Common myeloid progenitor, CD34-positive (primary cell): ENCODE measurements around the gene ELOVL6.
"Not testable (repeated sequence)": the region's sequence is repeated elsewhere in the genome, so short reads cannot be mapped to it uniquely, and the experiment has no call there.

ENCODE experiments used
- CTCF ChIA-PET: fragments of 350-600 bp; sonication (Branson Sonifier 250); formaldehyde crosslinking; loops from one replicate; lab custom pipeline; 2021; ENCODE audit warnings: antibody characterized with exemption; lab: Charles Lee
- POLR2A ChIA-PET: fragments of 350-600 bp; sonication (Branson Sonifier 250); formaldehyde crosslinking; loops from one replicate; lab custom pipeline; 2021; ENCODE audit warnings: antibody characterized with exemption; lab: Charles Lee
- DNase-seq, 3 donors: peaks; one replicate each; pipeline versions ENCODE4 v3.0.0 to v3.0.0-alpha.2; 2013
- H3K27ac ChIP-seq, 2 experiments: 1 replicate in 1 of 2; 2 replicates in 1 of 2; pipeline ENCODE4 v1.7.0; 2013; ENCODE audit warnings: inconsistent platforms in 2 of 2, low read length in 2 of 2, mild to moderate bottlenecking in 2 of 2, low read depth in 1 of 2, moderate library complexity in 1 of 2; ENCODE audit not compliant: severe bottlenecking in 2 of 2, insufficient read depth in 1 of 2, poor library complexity in 1 of 2
- H3K27me3 ChIP-seq, 5 experiments: replicated peaks in 2 of 5; 1 replicate in 3 of 5; 2 replicates in 2 of 5; pipeline versions ENCODE4 v1.6.1 to v1.7.0; 2013; ENCODE audit warnings: low read length in 4 of 5, mild to moderate bottlenecking in 2 of 5, moderate library complexity in 2 of 5, inconsistent platforms in 1 of 5; ENCODE audit not compliant: insufficient read depth in 5 of 5, control insufficient read depth in 4 of 5
- H3K36me3 ChIP-seq, 4 experiments: 1 replicate in 2 of 4; 2 replicates in 2 of 4; pipeline versions ENCODE4 v1.6.1 to v1.7.0; 2013; ENCODE audit warnings: low read length in 3 of 4, control low read depth in 1 of 4, mild to moderate bottlenecking in 1 of 4; ENCODE audit not compliant: control insufficient read depth in 4 of 4, insufficient read depth in 4 of 4
- H3K4me1 ChIP-seq, 4 experiments: 1 replicate in 3 of 4; 2 replicates in 1 of 4; pipeline versions ENCODE4 v1.6.1 to v1.7.1; 2013; ENCODE audit warnings: low read length in 3 of 4, mild to moderate bottlenecking in 3 of 4, control low read depth in 1 of 4, inconsistent platforms in 1 of 4, moderate library complexity in 1 of 4; ENCODE audit not compliant: control insufficient read depth in 4 of 4, insufficient read depth in 4 of 4; ENCODE audit errors: control extremely low read depth in 1 of 4
- H3K4me3 ChIP-seq, 7 experiments: 1 replicate in 4 of 7; 2 replicates in 3 of 7; pipeline versions ENCODE4 v1.5.1 to v1.7.0; 2013; ENCODE audit warnings: mild to moderate bottlenecking in 7 of 7, low read length in 6 of 7, moderate library complexity in 6 of 7, inconsistent platforms in 2 of 7, low read depth in 2 of 7, control low read depth in 1 of 7; ENCODE audit not compliant: insufficient read depth in 4 of 7, control insufficient read depth in 1 of 7; ENCODE audit errors: extremely low read depth in 1 of 7
- H3K9me3 ChIP-seq, 5 experiments: 1 replicate in 4 of 5; 2 replicates in 1 of 5; pipeline versions ENCODE4 v1.6.1 to v1.7.1; 2013; ENCODE audit warnings: low read length in 4 of 5, mild to moderate bottlenecking in 2 of 5, inconsistent platforms in 1 of 5, low read depth in 1 of 5, moderate library complexity in 1 of 5; ENCODE audit not compliant: control insufficient read depth in 4 of 5, insufficient read depth in 2 of 5; ENCODE audit errors: control extremely low read depth in 1 of 5
- WGBS: methylation state at CpG from one replicate; pipeline ENCODE4 v1.1.5; 2013; ENCODE audit not compliant: insufficient coverage; 5-methylcytosine and 5-hydroxymethylcytosine counted together

Gene ELOVL6

DNA sequence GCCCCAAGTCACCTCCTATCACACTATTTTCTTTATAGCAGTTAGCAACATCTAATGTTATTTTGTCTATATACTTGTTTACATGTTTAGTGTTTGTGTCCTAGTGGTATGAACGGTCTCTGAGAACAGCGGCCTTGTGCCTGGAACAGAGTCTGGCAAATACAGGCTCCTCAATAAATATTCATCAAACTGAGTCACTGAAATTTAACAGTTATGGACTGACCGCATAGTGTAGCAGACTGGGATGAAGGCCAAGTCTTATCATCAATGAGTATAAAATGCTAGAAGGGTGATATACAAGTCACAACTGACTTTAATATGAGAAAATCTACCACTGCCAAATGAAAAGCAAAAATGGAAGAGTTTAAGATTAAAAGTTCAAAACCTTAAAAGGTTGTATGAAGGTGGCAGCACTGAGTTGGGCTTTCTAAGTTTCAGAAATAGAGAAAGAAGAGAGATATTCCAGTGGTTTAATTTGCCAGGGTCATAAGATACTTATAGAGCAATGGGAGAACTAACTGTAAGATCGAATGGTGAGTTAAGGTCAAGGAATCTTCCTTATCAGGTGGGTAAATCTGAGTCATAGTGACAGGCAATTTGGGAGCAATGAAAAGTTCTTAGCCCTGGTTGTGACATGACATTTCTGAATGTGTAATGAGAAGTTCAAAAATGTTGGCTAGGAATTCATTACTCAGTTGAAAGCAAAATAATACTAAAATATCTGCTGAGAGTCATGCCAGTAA lies 34.9 kb downstream of the ELOVL6 start:
- Histone ChIP-seq H3K27ac (no peak overlapping the region), H3K4me3 (no peak overlapping the region), H3K9me3 (peaks cover 0 to 2% (median 0%) of the 10 kb centered on the region in 5 experiments), H3K36me3 (peaks cover 0 to 28% (median 0%) of the 10 kb centered on the region in 4 experiments), H3K4me1 (peaks cover 5 to 27% (median 16%) of the 10 kb centered on the region in 4 experiments), H3K27me3 (no peaks in the 10 kb centered on the region)
- WGBS: 88% methylated on average over 1 of the region's 4 CpGs
- ChIA-PET POLR2A (no interaction called here), CTCF (no interaction called here)
- DNase-seq: no peak

GRCh38 chr4:110160618-110161017 lies 37.8 kb downstream of the ELOVL6 start:
- Histone ChIP-seq H3K36me3 (peaks cover 0 to 21% (median 0%) of the 10 kb centered on the region in 4 experiments), H3K27ac (no peak overlapping the region), H3K4me3 (no peak overlapping the region), H3K27me3 (no peaks in the 10 kb centered on the region), H3K4me1 (peaks cover 5 to 27% (median 12%) of the 10 kb centered on the region in 4 experiments), H3K9me3 (peaks cover 0 to 2% (median 0%) of the 10 kb centered on the region in 5 experiments)
- DNase-seq: no peak
- ChIA-PET CTCF (interaction anchor here (1.2 kb wide), 2 partner anchors 22 to 31 kb away, joined by 3 read pairs; no protein-coding TSS in a partner anchor), POLR2A (no interaction called here)

DNA sequence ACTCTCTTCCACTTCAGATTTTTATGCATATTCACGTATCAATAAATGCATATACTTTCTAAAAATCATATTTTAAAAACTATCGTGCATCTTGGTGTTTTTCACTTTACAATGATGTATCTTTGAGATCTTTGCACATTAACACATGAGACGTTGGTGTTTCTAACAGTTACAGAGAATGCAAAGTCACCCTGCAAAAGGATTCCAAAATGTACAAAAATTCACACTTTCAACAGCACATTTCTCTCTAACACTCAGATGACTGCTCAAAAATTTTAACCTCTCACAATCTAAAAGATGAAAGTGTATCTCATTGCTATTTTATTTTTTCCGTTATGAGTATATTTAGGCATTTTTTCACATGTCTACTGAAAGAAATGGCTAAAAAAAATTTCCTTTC lies 38.9 kb downstream of the ELOVL6 start:
- H3K4me1 ChIP-seq: peaks cover 2 to 22% (median 5%) of the 10 kb centered on the region in 4 experiments
- peaks cover 0 to 21% (median 0%) of the 10 kb centered on the region in 4 experiments for H3K36me3 ChIP-seq
- no peaks in the 10 kb centered on the region for H3K27me3 ChIP-seq
- H3K27ac ChIP-seq: no peak overlapping the region
- peaks cover 0 to 2% (median 0%) of the 10 kb centered on the region in 5 experiments for H3K9me3 ChIP-seq
- no peak overlapping the region for H3K4me3 ChIP-seq
- ChIA-PET POLR2A (interaction anchor here (0.7 kb wide), 1 partner anchor 24 kb away, joined by 3 read pairs; no protein-coding TSS in a partner anchor), CTCF (no interaction called here)
- 70% methylated on average over 3 of the region's 4 CpGs for WGBS
- peak in 1 of 3 donors; percentile 18 for DNase-seq

GRCh38 chr4:110157580-110157979 lies 40.8 kb downstream of the ELOVL6 start:
- peaks cover 0 to 10% (median 0%) of the 10 kb centered on the region in 4 experiments for H3K36me3 ChIP-seq
- POLR2A ChIA-PET: interaction anchor here (0.6 kb wide), 1 partner anchor 1474 kb away, joined by 3 read pairs; no protein-coding TSS in a partner anchor
- DNase-seq: no peak
- no peak overlapping the region for H3K27ac ChIP-seq
- CTCF ChIA-PET: no interaction called here
- H3K4me3 ChIP-seq: no peak overlapping the region
- H3K9me3 ChIP-seq: peaks cover 0 to 2% (median 0%) of the 10 kb centered on the region in 5 experiments
- WGBS: 100% methylated on average over 2 of the region's 3 CpGs
- H3K4me1 ChIP-seq: peaks cover 2 to 23% (median 5%) of the 10 kb centered on the region in 4 experiments
- no peaks in the 10 kb centered on the region for H3K27me3 ChIP-seq

DNA sequence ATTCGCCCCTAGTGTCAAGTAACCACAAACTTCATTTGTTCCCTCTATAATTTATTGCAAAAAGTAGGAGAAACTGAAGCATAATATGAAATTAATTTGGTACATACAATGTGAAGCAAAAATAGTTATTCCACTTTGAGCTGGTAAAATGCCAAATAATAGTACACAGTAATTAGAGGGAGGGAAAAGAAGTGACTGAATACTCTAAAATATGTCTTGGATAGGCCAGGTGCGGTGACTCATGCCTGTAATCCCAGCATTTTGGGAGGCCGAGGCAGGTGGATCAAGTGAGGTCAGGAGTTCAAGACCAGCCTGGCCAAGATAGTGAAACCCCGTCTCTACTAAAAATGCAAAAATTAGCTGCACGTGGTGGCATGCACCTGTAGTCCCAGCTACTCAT lies 41.2 kb downstream of the ELOVL6 start:
- 98% methylated on average over 4 of the region's 5 CpGs for WGBS
- H3K4me1 ChIP-seq: peaks cover 2 to 23% (median 5%) of the 10 kb centered on the region in 4 experiments
- DNase-seq, H3K27me3 ChIP-seq, H3K4me3 ChIP-seq, H3K9me3 ChIP-seq, POLR2A ChIA-PET, H3K27ac ChIP-seq, CTCF ChIA-PET: not testable (repeated sequence)
- peaks cover 0 to 10% (median 0%) of the 10 kb centered on the region in 4 experiments for H3K36me3 ChIP-seq

GRCh38 chr4:110156442-110156841 lies 42.0 kb downstream of the ELOVL6 start:
- peaks cover 2 to 23% (median 5%) of the 10 kb centered on the region in 4 experiments for H3K4me1 ChIP-seq
- no peak for DNase-seq
- no peaks in the 10 kb centered on the region for H3K27me3 ChIP-seq
- H3K4me3 ChIP-seq: no peak overlapping the region
- peaks cover 0 to 6% (median 0%) of the 10 kb centered on the region in 4 experiments for H3K36me3 ChIP-seq
- no peak overlapping the region for H3K27ac ChIP-seq
- WGBS: 100% methylated on average over 3 of the region's 6 CpGs
- POLR2A ChIA-PET: no interaction called here
- H3K9me3 ChIP-seq: no peaks in the 10 kb centered on the region
- CTCF ChIA-PET: interaction anchor here (1.5 kb wide), 1 partner anchor 19 kb away, joined by 3 read pairs; no protein-coding TSS in a partner anchor

GRCh38 chr4:110155654-110156053 lies 42.8 kb downstream of the ELOVL6 start:
- Histone ChIP-seq H3K27ac (no peak overlapping the region), H3K4me1 (peaks cover 2 to 21% (median 5%) of the 10 kb centered on the region in 4 experiments), H3K9me3 (no peaks in the 10 kb centered on the region), H3K4me3 (no peak overlapping the region), H3K36me3 (peaks cover 0 to 3% (median 0%) of the 10 kb centered on the region in 4 experiments), H3K27me3 (no peaks in the 10 kb centered on the region)
- ChIA-PET POLR2A (no interaction called here), CTCF (interaction anchor here (1.5 kb wide), 1 partner anchor 20 kb away, joined by 3 read pairs; no protein-coding TSS in a partner anchor)
- no peak for DNase-seq
- 66% methylated on average over 3 of the region's 4 CpGs for WGBS
